B cell (primary cell): ENCODE data around the gene NCAPH2.

Experiments
- EZH2 ChIP-seq: IDR thresholded peaks from 2 replicates; pipeline ENCODE4 v1.6.1; 2012; ENCODE audit warnings: borderline replicate concordance, low read depth, mild to moderate bottlenecking, moderate library complexity, low read length; ENCODE audit not compliant: insufficient read depth, poor library complexity, severe bottlenecking
- TF ChIP-seq, protein P1 (sequence below): fragments of 200-600 bp; IDR thresholded peaks from one replicate; pipeline ENCODE4 v1.8.0; 2022; ENCODE audit warnings: antibody characterized with exemption, mild to moderate bottlenecking

DNA sequence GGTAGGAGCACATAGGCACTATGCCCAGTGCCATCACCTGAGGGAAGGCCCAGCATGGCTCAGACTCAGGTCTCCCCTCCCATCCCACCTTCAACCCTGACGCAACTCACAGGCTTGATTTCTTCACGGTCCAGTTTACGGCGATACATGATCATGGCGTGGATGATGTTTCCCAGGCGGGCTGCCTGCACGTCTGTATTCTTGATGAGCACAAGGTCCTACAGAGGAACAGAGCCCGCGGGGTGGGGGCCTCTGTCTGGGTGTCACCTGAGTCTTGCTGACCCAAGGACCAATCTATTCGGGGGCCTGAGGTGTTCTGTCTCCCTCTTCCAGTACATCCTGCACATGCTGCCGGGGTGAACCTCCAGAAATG lies 66.3 kb downstream of the NCAPH2 start:
- no peak for TF ChIP-seq EZH2
- TF ChIP-seq, protein P1, sequence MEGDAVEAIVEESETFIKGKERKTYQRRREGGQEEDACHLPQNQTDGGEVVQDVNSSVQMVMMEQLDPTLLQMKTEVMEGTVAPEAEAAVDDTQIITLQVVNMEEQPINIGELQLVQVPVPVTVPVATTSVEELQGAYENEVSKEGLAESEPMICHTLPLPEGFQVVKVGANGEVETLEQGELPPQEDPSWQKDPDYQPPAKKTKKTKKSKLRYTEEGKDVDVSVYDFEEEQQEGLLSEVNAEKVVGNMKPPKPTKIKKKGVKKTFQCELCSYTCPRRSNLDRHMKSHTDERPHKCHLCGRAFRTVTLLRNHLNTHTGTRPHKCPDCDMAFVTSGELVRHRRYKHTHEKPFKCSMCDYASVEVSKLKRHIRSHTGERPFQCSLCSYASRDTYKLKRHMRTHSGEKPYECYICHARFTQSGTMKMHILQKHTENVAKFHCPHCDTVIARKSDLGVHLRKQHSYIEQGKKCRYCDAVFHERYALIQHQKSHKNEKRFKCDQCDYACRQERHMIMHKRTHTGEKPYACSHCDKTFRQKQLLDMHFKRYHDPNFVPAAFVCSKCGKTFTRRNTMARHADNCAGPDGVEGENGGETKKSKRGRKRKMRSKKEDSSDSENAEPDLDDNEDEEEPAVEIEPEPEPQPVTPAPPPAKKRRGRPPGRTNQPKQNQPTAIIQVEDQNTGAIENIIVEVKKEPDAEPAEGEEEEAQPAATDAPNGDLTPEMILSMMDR, result no peak
